ENCODE data around the gene EGFL7. TPM values are rescaled to one million over a fixed set of nuclear protein-coding genes. Genes with fewer than 3 reads are reported as not detected.

EGFL7 gene
- total RNA-seq, 3 donors from 2014 or later: 2.3 to 4.3 (median 3.2) TPM

- no peaks in the 10 kb centered on the region for H3K9me3 Mint-ChIP-seq
- H3K36me3 Mint-ChIP-seq (ENCODE audit: insufficient read depth): no peaks in the 10 kb centered on the region
- H3K4me3 Mint-ChIP-seq: no peak overlapping the region
- no peak for ATAC-seq
- peaks cover 9% of the 10 kb centered on the region for H3K27me3 Mint-ChIP-seq (ENCODE audit: low read depth)
- peaks cover 8% of the 10 kb centered on the region for H3K4me1 Mint-ChIP-seq (ENCODE audit: low read depth)
- DNase-seq: no peak
Measured at GRCh38 chr9:136621019-136621733, 41.5 kb upstream of the EGFL7 start.

DNA sequence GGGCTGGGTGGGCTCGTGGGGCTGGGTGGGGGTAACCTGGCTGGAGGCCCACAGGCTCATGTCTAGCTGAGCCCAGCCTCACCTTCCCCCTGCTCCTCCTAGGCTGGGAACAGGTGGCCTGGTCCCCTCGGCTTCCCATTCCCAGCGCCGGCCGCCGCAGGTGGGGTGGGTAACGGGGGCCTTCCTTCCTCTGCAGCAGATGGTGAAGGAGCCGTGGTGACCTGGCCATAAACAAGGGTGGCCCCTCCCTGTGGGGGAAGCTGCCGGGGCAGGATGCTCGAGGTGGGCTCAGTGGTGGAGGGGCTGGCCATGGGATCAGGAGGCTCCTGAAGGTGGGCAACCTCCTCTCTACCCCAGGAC is 41.0 kb upstream of the EGFL7 start:
- H3K36me3 Mint-ChIP-seq (ENCODE audit: insufficient read depth): no peaks in the 10 kb centered on the region
- peaks cover 8% of the 10 kb centered on the region for H3K4me1 Mint-ChIP-seq (ENCODE audit: low read depth)
- no peak overlapping the region for H3K4me3 Mint-ChIP-seq
- peaks cover 9% of the 10 kb centered on the region for H3K27me3 Mint-ChIP-seq (ENCODE audit: low read depth)
- no peak for ATAC-seq
- no peaks in the 10 kb centered on the region for H3K9me3 Mint-ChIP-seq
- DNase-seq: no peak

DNA sequence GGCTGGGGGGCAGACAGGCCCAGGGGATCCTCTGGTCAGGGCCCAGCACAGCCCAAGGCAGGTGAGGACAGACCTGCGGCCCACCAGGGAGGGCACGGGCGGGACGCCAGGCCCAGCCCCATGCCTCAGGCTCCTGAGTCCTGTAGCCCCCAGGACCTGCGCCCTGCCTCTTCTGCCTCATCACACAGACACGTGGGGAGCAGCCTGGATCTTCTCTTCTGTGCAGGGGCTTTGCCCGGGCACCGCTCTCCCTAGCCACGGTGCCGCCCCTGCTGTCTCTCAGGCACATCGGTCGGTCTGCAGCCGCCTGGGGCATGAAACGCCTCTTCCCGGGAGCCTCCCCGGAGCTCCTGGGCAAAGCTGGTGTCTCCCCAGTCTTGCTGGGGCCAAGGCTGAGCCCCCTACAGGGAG is 40.2 kb upstream of the EGFL7 start:
- Mint-ChIP-seq H3K4me1 (ENCODE audit: low read depth) (peaks cover 7% of the 10 kb centered on the region), H3K36me3 (ENCODE audit: insufficient read depth) (no peaks in the 10 kb centered on the region), H3K27me3 (ENCODE audit: low read depth) (peaks cover 12% of the 10 kb centered on the region), H3K4me3 (no peak overlapping the region), H3K9me3 (no peaks in the 10 kb centered on the region)
- DNase-seq (no peak), ATAC-seq (no peak)

GRCh38 chr9:136623016-136623841 is 39.5 kb upstream of the EGFL7 start:
- Mint-ChIP-seq H3K36me3 (ENCODE audit: insufficient read depth) (no peaks in the 10 kb centered on the region), H3K9me3 (no peaks in the 10 kb centered on the region), H3K4me3 (no peak overlapping the region), H3K27me3 (ENCODE audit: low read depth) (peaks cover 13% of the 10 kb centered on the region), H3K4me1 (ENCODE audit: low read depth) (peaks cover 5% of the 10 kb centered on the region)
- ATAC-seq: no peak
- DNase-seq: no peak

GRCh38 chr9:136623842-136624183 is 38.9 kb upstream of the EGFL7 start:
- Mint-ChIP-seq H3K9me3 (no peaks in the 10 kb centered on the region), H3K4me3 (no peak overlapping the region), H3K27me3 (ENCODE audit: low read depth) (peaks cover 13% of the 10 kb centered on the region), H3K36me3 (ENCODE audit: insufficient read depth) (no peaks in the 10 kb centered on the region), H3K4me1 (ENCODE audit: low read depth) (peaks cover 4% of the 10 kb centered on the region)
- ATAC-seq: no peak
- DNase-seq: no peak

- Mint-ChIP-seq H3K4me1 (ENCODE audit: low read depth) (peaks cover under 1% of the 10 kb centered on the region), H3K27me3 (ENCODE audit: low read depth) (peaks cover 11% of the 10 kb centered on the region), H3K4me3 (no peak overlapping the region), H3K9me3 (no peaks in the 10 kb centered on the region), H3K36me3 (ENCODE audit: insufficient read depth) (no peaks in the 10 kb centered on the region)
- no peak for DNase-seq
- no peak for ATAC-seq
Measured at GRCh38 chr9:136624184-136624951, 38.3 kb upstream of the EGFL7 start.

GRCh38 chr9:136625101-136626065 is 37.3 kb upstream of the EGFL7 start:
- Mint-ChIP-seq H3K4me1 (ENCODE audit: low read depth) (peaks cover 5% of the 10 kb centered on the region), H3K27me3 (ENCODE audit: low read depth) (peaks cover 11% of the 10 kb centered on the region), H3K4me3 (no peak overlapping the region), H3K9me3 (no peaks in the 10 kb centered on the region), H3K36me3 (ENCODE audit: insufficient read depth) (no peaks in the 10 kb centered on the region)
- no peak for ATAC-seq
- DNase-seq: no peak

GRCh38 chr9:136626066-136626725 is 36.5 kb upstream of the EGFL7 start:
- peaks cover 11% of the 10 kb centered on the region for H3K27me3 Mint-ChIP-seq (ENCODE audit: low read depth)
- no peak for DNase-seq
- H3K9me3 Mint-ChIP-seq: no peaks in the 10 kb centered on the region
- no peak for ATAC-seq
- H3K36me3 Mint-ChIP-seq (ENCODE audit: insufficient read depth): no peaks in the 10 kb centered on the region
- H3K4me1 Mint-ChIP-seq (ENCODE audit: low read depth): peaks cover 5% of the 10 kb centered on the region
- H3K4me3 Mint-ChIP-seq: no peak overlapping the region

DNA sequence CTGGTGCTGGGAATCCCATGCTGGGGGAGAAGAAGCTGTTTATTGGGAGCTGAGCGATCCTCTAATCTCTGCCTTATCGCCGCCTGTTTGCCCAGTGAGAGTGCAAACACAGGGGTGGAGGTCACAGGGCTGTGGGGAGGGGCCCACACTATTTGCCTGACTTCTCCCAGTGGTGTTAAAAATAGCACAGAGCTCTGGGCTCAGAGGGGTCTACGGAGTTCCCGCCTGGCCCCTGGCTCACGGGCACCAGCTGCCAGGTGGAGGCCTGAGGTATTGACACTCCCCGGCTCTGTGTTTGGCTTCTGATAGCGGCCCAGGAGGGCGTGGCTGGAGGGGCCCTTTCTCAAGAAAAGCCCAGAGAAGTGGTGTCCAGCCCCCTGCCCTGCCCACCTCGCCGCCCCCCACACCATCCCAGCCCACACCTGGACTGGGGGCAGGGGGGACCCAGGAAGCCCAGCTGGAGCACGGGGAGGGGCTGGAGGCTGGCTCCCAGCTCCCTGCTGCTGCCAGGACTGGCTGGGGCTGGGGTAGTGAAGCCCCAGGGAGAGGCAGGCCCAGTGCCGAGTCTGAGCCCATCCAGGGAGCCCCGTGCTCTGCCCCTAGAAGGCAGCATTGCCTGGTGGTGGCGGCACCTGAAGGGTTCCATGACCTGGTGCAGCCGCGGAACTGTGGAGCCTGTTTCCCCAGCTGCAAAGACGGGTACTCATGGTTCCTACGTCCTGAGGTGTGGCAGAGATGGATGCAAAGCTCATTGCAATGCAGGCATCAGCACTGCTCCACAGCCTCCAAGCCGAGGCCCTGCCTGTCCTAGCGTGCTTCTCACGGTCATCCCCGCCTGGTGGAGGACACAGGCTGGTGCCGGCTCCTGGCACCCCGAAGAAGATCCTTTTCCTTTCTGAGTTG is 35.7 kb upstream of the EGFL7 start:
- Mint-ChIP-seq H3K27me3 (ENCODE audit: low read depth) (peaks cover 11% of the 10 kb centered on the region), H3K9me3 (no peaks in the 10 kb centered on the region), H3K36me3 (ENCODE audit: insufficient read depth) (no peaks in the 10 kb centered on the region), H3K4me1 (ENCODE audit: low read depth) (peaks cover 5% of the 10 kb centered on the region), H3K4me3 (no peak overlapping the region)
- DNase-seq (no peak), ATAC-seq (no peak)

- ATAC-seq (no peak), DNase-seq (no peak)
- peaks cover 5% of the 10 kb centered on the region for H3K4me1 Mint-ChIP-seq (ENCODE audit: low read depth)
- no peaks in the 10 kb centered on the region for H3K36me3 Mint-ChIP-seq (ENCODE audit: insufficient read depth)
- H3K4me3 Mint-ChIP-seq: no peak overlapping the region
- H3K9me3 Mint-ChIP-seq: no peaks in the 10 kb centered on the region
- H3K27me3 Mint-ChIP-seq (ENCODE audit: low read depth): peaks cover 11% of the 10 kb centered on the region
Measured at GRCh38 chr9:136627703-136628102, 35.0 kb upstream of the EGFL7 start.

DNA sequence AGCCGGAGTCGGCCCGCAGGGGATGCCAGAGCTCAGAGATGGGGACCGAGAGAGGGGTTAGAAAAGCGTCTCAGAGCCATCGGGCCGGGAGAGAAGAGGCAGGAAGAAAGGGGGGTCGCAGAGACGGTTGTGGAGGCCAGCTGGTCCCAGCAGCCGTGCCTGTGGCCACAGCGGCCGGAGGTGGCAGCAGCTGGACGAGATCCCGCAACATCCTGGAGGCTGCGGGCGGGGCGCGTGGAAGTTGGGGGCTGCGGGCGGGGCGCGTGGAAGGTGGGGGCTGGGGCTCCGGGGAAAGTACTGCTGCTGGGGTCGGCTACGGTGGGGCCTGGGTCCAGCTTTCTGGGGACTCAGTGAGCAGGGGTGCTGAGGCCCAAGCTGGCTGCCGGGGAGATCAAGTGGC is 34.4 kb upstream of the EGFL7 start:
- Mint-ChIP-seq H3K4me1 (ENCODE audit: low read depth) (peaks cover 5% of the 10 kb centered on the region), H3K27me3 (ENCODE audit: low read depth) (peaks cover 11% of the 10 kb centered on the region), H3K36me3 (ENCODE audit: insufficient read depth) (no peaks in the 10 kb centered on the region), H3K9me3 (no peaks in the 10 kb centered on the region), H3K4me3 (no peak overlapping the region)
- ATAC-seq: no peak
- DNase-seq: no peak

DNA sequence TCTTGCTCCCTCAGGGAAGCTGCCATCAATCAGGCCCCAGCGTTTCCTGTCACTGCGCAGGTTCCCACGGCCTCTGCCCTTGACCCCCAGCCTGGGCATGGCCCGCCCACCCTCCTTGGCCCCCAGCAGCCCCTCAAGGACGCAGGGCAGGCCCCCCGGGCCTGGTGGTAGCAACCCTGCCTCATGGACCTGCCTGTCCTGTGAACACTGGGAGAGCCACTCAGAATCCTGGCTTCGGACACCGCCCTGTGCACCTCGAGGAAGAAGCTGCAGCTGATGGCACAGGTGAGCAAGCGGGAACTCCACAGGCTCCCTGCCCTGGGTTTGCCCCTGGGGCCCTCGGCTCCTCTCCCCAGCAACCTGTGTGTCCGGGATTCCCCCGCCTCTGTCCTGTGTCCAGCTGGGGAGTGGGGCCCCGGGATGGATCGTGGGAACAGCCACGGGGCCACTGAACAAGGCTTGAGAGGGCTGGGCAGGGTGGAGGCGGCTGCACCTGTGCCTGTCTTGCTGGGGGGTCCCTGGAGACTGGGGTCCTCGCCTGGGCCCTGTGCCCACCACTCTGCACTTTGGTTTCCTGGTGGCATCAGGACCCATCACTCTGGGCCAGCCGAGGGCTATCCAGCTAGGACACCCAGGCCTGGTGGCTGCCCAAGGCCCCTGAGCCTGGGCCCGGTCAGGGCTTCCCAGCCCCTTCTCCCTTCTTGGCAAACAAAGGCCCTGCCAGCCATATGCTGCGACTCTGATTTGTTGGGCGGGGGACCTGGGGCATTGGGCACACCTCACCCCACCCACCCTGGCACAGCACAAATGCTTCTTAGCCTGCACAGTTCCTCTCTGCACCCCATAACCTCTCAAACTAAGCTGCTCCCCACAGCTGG is 33.5 kb upstream of the EGFL7 start:
- Mint-ChIP-seq H3K27me3 (ENCODE audit: low read depth) (peaks cover 11% of the 10 kb centered on the region), H3K9me3 (no peaks in the 10 kb centered on the region), H3K4me3 (no peak overlapping the region), H3K36me3 (ENCODE audit: insufficient read depth) (no peaks in the 10 kb centered on the region), H3K4me1 (ENCODE audit: low read depth) (peaks cover 5% of the 10 kb centered on the region)
- ATAC-seq (no peak), DNase-seq (no peak)

Measured in activated T-cell treated with anti-CD3 and anti-CD28 coated beads, Interleukin-2, amount 50 U/mL, for 4 hours (primary cell).